ENCODE data around the gene SAC3D1. TPM values are rescaled to one million over a fixed set of nuclear protein-coding genes. Genes with fewer than 3 reads are reported as not detected.
A peak's percentile ranks its signal among the peaks of the same experiment; 100 is the strongest.

The SAC3D1 gene
- total and polyA plus RNA-seq, 2 donors (not counting 1 experiment from before 2014, with no cell fraction given): 3.1 to 8.6 TPM

- no peak overlapping the region for H3K4me3 ChIP-seq (replicated peaks in 1 of 4; ENCODE audit: control extremely low read depth in 1 of 4, insufficient read depth in 1 of 4, low read depth in 3 of 4, low read length in 4 of 4)
- no peaks in the 10 kb centered on the region for H3K4me1 ChIP-seq (ENCODE audit: control insufficient read depth, extremely low read depth, insufficient read depth, low read length)
- no peaks in the 10 kb centered on the region for H4K20me1 ChIP-seq (ENCODE audit: control insufficient read depth, extremely low read depth, insufficient read depth, low read length)
- TF ChIP-seq CTCF (conservative IDR thresholded peaks at IDR 0.05 in 1 of 2, IDR thresholded peaks at IDR 0.05 in 1 of 2; ENCODE audit: low read depth in 1 of 2, low read length in 2 of 2) (no peak), EZH2 (IDR thresholded peaks at IDR 0.05; ENCODE audit: low read length, missing control alignments) (no peak)
- peaks cover 17% of the 10 kb centered on the region for H3K79me2 ChIP-seq (ENCODE audit: control insufficient read depth, insufficient read depth, low read length)
- no peak overlapping the region for H2AFZ ChIP-seq (ENCODE audit: low read length)
- H3K27me3 ChIP-seq (ENCODE audit: control insufficient read depth, insufficient read depth, low read length): no peaks in the 10 kb centered on the region
- H3K9me3 ChIP-seq (ENCODE audit: control insufficient read depth, insufficient read depth, low read depth, low read length): no peaks in the 10 kb centered on the region
- H3K36me3 ChIP-seq (ENCODE audit: control insufficient read depth, insufficient read depth, low read length): peaks cover 3% of the 10 kb centered on the region
- no peak overlapping the region for H3K27ac ChIP-seq (ENCODE audit: insufficient read depth, low read length)
- H3K4me2 ChIP-seq (ENCODE audit: extremely low read depth, insufficient read depth, low read length): no peak overlapping the region
- H3K9ac ChIP-seq (ENCODE audit: insufficient read depth, low read length): no peak overlapping the region
- no peak for DNase-seq (ENCODE audit: low read depth in 2 of 2)
Observed at GRCh38 chr11:65077451-65077850, 36.4 kb downstream of the SAC3D1 start.

GRCh38 chr11:65078151-65078550 lies 37.1 kb downstream of the SAC3D1 start:
- H3K9ac ChIP-seq (ENCODE audit: insufficient read depth, low read length): no peak overlapping the region
- no peak overlapping the region for H2AFZ ChIP-seq (ENCODE audit: low read length)
- H3K9me3 ChIP-seq (ENCODE audit: control insufficient read depth, insufficient read depth, low read depth, low read length): no peaks in the 10 kb centered on the region
- no peaks in the 10 kb centered on the region for H4K20me1 ChIP-seq (ENCODE audit: control insufficient read depth, extremely low read depth, insufficient read depth, low read length)
- peaks cover 5% of the 10 kb centered on the region for H3K4me1 ChIP-seq (ENCODE audit: control insufficient read depth, extremely low read depth, insufficient read depth, low read length)
- peaks cover 3% of the 10 kb centered on the region for H3K36me3 ChIP-seq (ENCODE audit: control insufficient read depth, insufficient read depth, low read length)
- H3K27me3 ChIP-seq (ENCODE audit: control insufficient read depth, insufficient read depth, low read length): no peaks in the 10 kb centered on the region
- TF ChIP-seq CTCF (conservative IDR thresholded peaks at IDR 0.05 in 1 of 2, IDR thresholded peaks at IDR 0.05 in 1 of 2; ENCODE audit: low read depth in 1 of 2, low read length in 2 of 2) (peak; percentile 30 to 58), EZH2 (IDR thresholded peaks at IDR 0.05; ENCODE audit: low read length, missing control alignments) (no peak)
- peaks cover 24% of the 10 kb centered on the region for H3K79me2 ChIP-seq (ENCODE audit: control insufficient read depth, insufficient read depth, low read length)
- H3K4me3 ChIP-seq (replicated peaks in 1 of 4; ENCODE audit: control extremely low read depth in 1 of 4, insufficient read depth in 1 of 4, low read depth in 3 of 4, low read length in 4 of 4): no peak overlapping the region
- H3K27ac ChIP-seq (ENCODE audit: insufficient read depth, low read length): no peak overlapping the region
- DNase-seq (ENCODE audit: low read depth in 2 of 2): peak; percentile 9 to 15
- no peak overlapping the region for H3K4me2 ChIP-seq (ENCODE audit: extremely low read depth, insufficient read depth, low read length)

GRCh38 chr11:65078786-65079342 lies 37.9 kb downstream of the SAC3D1 start:
- H4K20me1 ChIP-seq (ENCODE audit: control insufficient read depth, extremely low read depth, insufficient read depth, low read length): no peaks in the 10 kb centered on the region
- no peak overlapping the region for H3K27ac ChIP-seq (ENCODE audit: insufficient read depth, low read length)
- H3K9me3 ChIP-seq (ENCODE audit: control insufficient read depth, insufficient read depth, low read depth, low read length): no peaks in the 10 kb centered on the region
- H3K9ac ChIP-seq (ENCODE audit: insufficient read depth, low read length): no peak overlapping the region
- H3K4me1 ChIP-seq (ENCODE audit: control insufficient read depth, extremely low read depth, insufficient read depth, low read length): peaks cover 7% of the 10 kb centered on the region
- no peak for TF ChIP-seq CTCF (conservative IDR thresholded peaks at IDR 0.05 in 1 of 2, IDR thresholded peaks at IDR 0.05 in 1 of 2; ENCODE audit: low read depth in 1 of 2, low read length in 2 of 2)
- TF ChIP-seq EZH2 (IDR thresholded peaks at IDR 0.05; ENCODE audit: low read length, missing control alignments): no peak
- H3K79me2 ChIP-seq (ENCODE audit: control insufficient read depth, insufficient read depth, low read length): peaks cover 30% of the 10 kb centered on the region
- no peak overlapping the region for H3K4me2 ChIP-seq (ENCODE audit: extremely low read depth, insufficient read depth, low read length)
- H2AFZ ChIP-seq (ENCODE audit: low read length): no peak overlapping the region
- DNase-seq (ENCODE audit: low read depth in 2 of 2): no peak
- H3K36me3 ChIP-seq (ENCODE audit: control insufficient read depth, insufficient read depth, low read length): peaks cover 3% of the 10 kb centered on the region
- no peak overlapping the region for H3K4me3 ChIP-seq (replicated peaks in 1 of 4; ENCODE audit: control extremely low read depth in 1 of 4, insufficient read depth in 1 of 4, low read depth in 3 of 4, low read length in 4 of 4)
- no peaks in the 10 kb centered on the region for H3K27me3 ChIP-seq (ENCODE audit: control insufficient read depth, insufficient read depth, low read length)

Measured in fibroblast of lung (primary cell).